Endodermal cell (in vitro differentiated cells): ENCODE results near the gene ZBTB20. TPM values are rescaled to one million over a fixed set of nuclear protein-coding genes. Genes with fewer than 3 reads are reported as not detected.

Experiments
- DNase-seq: peaks from one replicate; pipeline ENCODE4 v3.0.0-alpha.2; 2017
- H3K27ac ChIP-seq: 2 replicates; pipeline ENCODE4 v1.5.1; 2013; ENCODE audit warnings: mild to moderate bottlenecking, low read depth, low read length, moderate library complexity
- H3K27me3 ChIP-seq: 2 replicates; pipeline ENCODE4 v1.6.1; 2013; ENCODE audit warnings: mild to moderate bottlenecking, low read length, moderate library complexity; ENCODE audit not compliant: insufficient read depth, control insufficient read depth, poor library complexity, severe bottlenecking
- H3K36me3 ChIP-seq: 2 replicates; pipeline ENCODE4 v1.7.0; 2013; ENCODE audit warnings: mild to moderate bottlenecking, low read length, moderate library complexity; ENCODE audit not compliant: control insufficient read depth, insufficient read depth
- H3K4me1 ChIP-seq: one replicate; pipeline ENCODE4 v1.7.0; 2013; ENCODE audit warnings: low read length; ENCODE audit not compliant: control insufficient read depth, insufficient read depth
- H3K4me3 ChIP-seq: 2 replicates; pipeline ENCODE4 v1.5.1; 2013; ENCODE audit warnings: mild to moderate bottlenecking, low read length, moderate library complexity
- H3K9ac ChIP-seq: 2 replicates; pipeline ENCODE4 v1.6.1; 2013; ENCODE audit warnings: mild to moderate bottlenecking, low read length, moderate library complexity; ENCODE audit not compliant: poor library complexity, severe bottlenecking; ENCODE audit errors: extremely low read depth
- H3K9me3 ChIP-seq: 2 replicates; pipeline ENCODE4 v1.6.1; 2013; ENCODE audit warnings: mild to moderate bottlenecking, low read length, moderate library complexity; ENCODE audit not compliant: control insufficient read depth
- H3K27ac Mint-ChIP-seq: 2 replicates; pipeline ENCODE4 v1.8.0; 2020; ENCODE audit warnings: mixed read lengths
- H3K27me3 Mint-ChIP-seq: 2 replicates; pipeline ENCODE4 v1.8.0; 2021; ENCODE audit warnings: mild to moderate bottlenecking, mixed read lengths; ENCODE audit not compliant: insufficient read depth
- H3K36me3 Mint-ChIP-seq: 2 replicates; pipeline ENCODE4 v1.8.0; 2020; ENCODE audit warnings: low read depth, mixed read lengths
- H3K4me1 Mint-ChIP-seq: 2 replicates; pipeline ENCODE4 v1.8.0; 2020; ENCODE audit warnings: mixed read lengths
- H3K4me3 Mint-ChIP-seq: 2 replicates; pipeline ENCODE4 v1.8.0; 2020; ENCODE audit warnings: mild to moderate bottlenecking, moderate library complexity, mixed read lengths
- H3K9me3 Mint-ChIP-seq: 2 replicates; pipeline ENCODE4 v1.8.0; 2020; ENCODE audit warnings: mild to moderate bottlenecking, mixed read lengths
- CTCF ChIP-seq: fragments of 200-600 bp; sonication (generic); conservative IDR thresholded peaks from 2 replicates; pipeline ENCODE4 v1.5.0; 2021; ENCODE audit warnings: antibody characterized with exemption, mild to moderate bottlenecking
- WGBS, 2 experiments: methylation state at CpG; one replicate each; pipeline versions ENCODE4 v1.1.5 to v1.1.7; 2013; ENCODE audit warnings: missing lambda C conversion rate in 2 of 2, mixed read lengths in 1 of 2; ENCODE audit not compliant: insufficient coverage in 1 of 2, insufficient read length in 1 of 2; 5-methylcytosine and 5-hydroxymethylcytosine counted together
- total RNA-seq, 2 donors: library from RNA; stranded (reverse); fragmentation: NEBNext Ultra II Directional in 1 of 2; extraction: Animal tissue kit (Norgen Biotek cat#: 25700) in 1 of 2; gene quantifications; 2 replicates in 1 of 2; 3 replicates in 1 of 2; pipeline ENCODE4 v1.2.1, GENCODE V29; 2021

Gene ZBTB20
- total RNA-seq, 2 donors from 2014 or later = 1.6 to 2.9 TPM

GRCh38 chr3:114644367-114644766, 502.7 kb downstream of the ZBTB20 start:
- no peak for DNase-seq
- Histone ChIP-seq H3K27me3 (peaks cover 20% of the 10 kb centered on the region), H3K4me1 (no peaks in the 10 kb centered on the region), H3K9me3 (no peaks in the 10 kb centered on the region), H3K27ac (no peak overlapping the region), H3K4me3 (no peak overlapping the region), H3K36me3 (no peaks in the 10 kb centered on the region), H3K9ac (no peak overlapping the region)
- H3K4me3 Mint-ChIP-seq = no peak overlapping the region
- no peaks in the 10 kb centered on the region for H3K4me1 Mint-ChIP-seq
- no peaks in the 10 kb centered on the region for H3K9me3 Mint-ChIP-seq
- WGBS, 2 experiments = 100% methylated on average over 2 to 3 of the region's 3 CpGs
- no peak overlapping the region for H3K27ac Mint-ChIP-seq
- no peaks in the 10 kb centered on the region for H3K36me3 Mint-ChIP-seq
- no peak for TF ChIP-seq CTCF
- H3K27me3 Mint-ChIP-seq = peaks cover 4% of the 10 kb centered on the region

- DNase-seq = no peak
- Mint-ChIP-seq H3K4me1 (no peaks in the 10 kb centered on the region), H3K4me3 (no peak overlapping the region), H3K27me3 (peaks cover 4% of the 10 kb centered on the region), H3K9me3 (no peaks in the 10 kb centered on the region), H3K27ac (no peak overlapping the region), H3K36me3 (no peaks in the 10 kb centered on the region)
- Histone ChIP-seq H3K9ac (no peak overlapping the region), H3K27ac (no peak overlapping the region), H3K9me3 (no peaks in the 10 kb centered on the region), H3K4me3 (no peak overlapping the region), H3K4me1 (no peaks in the 10 kb centered on the region), H3K27me3 (peaks cover 8% of the 10 kb centered on the region), H3K36me3 (no peaks in the 10 kb centered on the region)
- TF ChIP-seq CTCF = no peak
- WGBS, 2 experiments = 90 to 100% methylated on average over 1 of the region's 1 CpG
Observed at GRCh38 chr3:114642951-114643741, 503.9 kb downstream of the ZBTB20 start.

GRCh38 chr3:114640126-114640525, 507.0 kb downstream of the ZBTB20 start:
- H3K27ac Mint-ChIP-seq = no peak overlapping the region
- H3K36me3 Mint-ChIP-seq = no peaks in the 10 kb centered on the region
- Histone ChIP-seq H3K4me1 (no peaks in the 10 kb centered on the region), H3K4me3 (no peak overlapping the region), H3K9me3 (peaks cover 3% of the 10 kb centered on the region), H3K27me3 (no peaks in the 10 kb centered on the region), H3K27ac (no peak overlapping the region), H3K36me3 (no peaks in the 10 kb centered on the region), H3K9ac (no peak overlapping the region)
- no peak for DNase-seq
- H3K27me3 Mint-ChIP-seq = no peaks in the 10 kb centered on the region
- no peak for TF ChIP-seq CTCF
- WGBS, 2 experiments = 82% methylated on average over 2 of the region's 2 CpGs; no CpG with 5 or more reads in 1 of the 2 experiments
- H3K4me1 Mint-ChIP-seq = no peaks in the 10 kb centered on the region
- no peak overlapping the region for H3K4me3 Mint-ChIP-seq
- peaks cover 8% of the 10 kb centered on the region for H3K9me3 Mint-ChIP-seq
